Lower lobe of right lung (tissue), 2 donors: ENCODE measurements around the gene CNTD1. TPM values are rescaled to one million over a fixed set of nuclear protein-coding genes. Genes with fewer than 3 reads are reported as not detected.

Experiments
- ATAC-seq, 2 donors: fragments of 200-7000 bp; cut with Tn5 transposase; one replicate each; pipeline ENCODE4 v1.9.1; 2020 to 2022; ENCODE audit warnings: mild to moderate bottlenecking in 2 of 2, moderate library complexity in 2 of 2
- DNase-seq: peaks from one replicate; pipeline ENCODE4 v3.0.0-alpha.2; 2020
- H3K27ac ChIP-seq: fragments of 200-600 bp; one replicate; pipeline ENCODE4 v1.8.0; 2022
- H3K27me3 ChIP-seq: fragments of 200-600 bp; one replicate; pipeline ENCODE4 v1.8.0; 2022; ENCODE audit warnings: low read depth
- H3K36me3 ChIP-seq: fragments of 200-600 bp; one replicate; pipeline ENCODE4 v1.8.0; 2022; ENCODE audit warnings: mild to moderate bottlenecking
- H3K4me1 ChIP-seq: fragments of 200-600 bp; one replicate; pipeline ENCODE4 v1.8.0; 2022
- H3K4me3 ChIP-seq: fragments of 200-600 bp; one replicate; pipeline ENCODE4 v1.8.0; 2022; ENCODE audit warnings: mild to moderate bottlenecking
- H3K9me3 ChIP-seq: fragments of 200-600 bp; one replicate; pipeline ENCODE4 v1.8.0; 2022
- CTCF ChIP-seq: fragments of 200-600 bp; IDR thresholded peaks from one replicate; pipeline ENCODE4 v1.8.0; 2022; ENCODE audit warnings: antibody characterized with exemption, mild to moderate bottlenecking
- intact Hi-C: fragments of 100-400 bp; cut with DNase I; formaldehyde crosslinking; loops from one replicate; pipeline ENCODE4 v1.11.0; 2022
- total RNA-seq: library from RNA; stranded (reverse); fragmentation: NEBNext Ultra II Directional; extraction: Animal tissue kit (Norgen Biotek cat#: 25700); gene quantifications from one replicate; pipeline ENCODE4 v1.2.1, GENCODE V29; 2021
- donor health status: DM: no; HTN: yes; CAD: no; lungs with severe emphysema.

Gene CNTD1
- total RNA-seq, 1 donor from 2014 or later: 1.6 TPM

GRCh38 chr17:42772945-42773289, 25.7 kb upstream of the CNTD1 start:
- DNase-seq (no peak), ATAC-seq (peak in 1 of 2 donors; percentile 4)
- Histone ChIP-seq H3K27me3 (no peaks in the 10 kb centered on the region), H3K4me3 (peak overlapping the region; percentile 87), H3K27ac (peak overlapping the region; percentile 85), H3K9me3 (no peaks in the 10 kb centered on the region), H3K4me1 (peaks cover 22% of the 10 kb centered on the region), H3K36me3 (peaks cover 28% of the 10 kb centered on the region)
- no peak for TF ChIP-seq CTCF
- intact Hi-C loops: no loop called here

- peak within 1 kb of the TSS; percentile 85 for H3K27ac ChIP-seq
- peak; percentile 83 for DNase-seq
- intact Hi-C loops: no loop called here
These were observed 25.2 kb upstream of the CNTD1 start, which contains the start of gene VPS25 for GRCh38 chr17:42773290-42774035. Gene VPS25 (plus strand): TSS chr17:42773449. CDS start chr17:42773476, 27 bp downstream.

GRCh38 chr17:42774066-42774745, 24.5 kb upstream of the CNTD1 start:
- Histone ChIP-seq H3K27me3 (no peaks in the 10 kb centered on the region), H3K36me3 (peaks cover 41% of the 10 kb centered on the region), H3K27ac (no peak overlapping the region), H3K4me3 (peak overlapping the region; percentile 87), H3K4me1 (peaks cover 22% of the 10 kb centered on the region), H3K9me3 (no peaks in the 10 kb centered on the region)
- ATAC-seq: no peak
- DNase-seq: no peak
- no peak for TF ChIP-seq CTCF
- intact Hi-C loops: no loop called here

More at GRCh38 chr17:42773290-42774035, 25.2 kb upstream of the CNTD1 start, which contains the start of gene VPS25:
- Histone ChIP-seq H3K9me3 (no peaks in the 10 kb centered on the region), H3K4me1 (peaks cover 22% of the 10 kb centered on the region), H3K36me3 (peaks cover 33% of the 10 kb centered on the region), H3K27me3 (no peaks in the 10 kb centered on the region), H3K4me3 (peak within 1 kb of the TSS; percentile 87)
- TF ChIP-seq CTCF: peak; percentile 17
- ATAC-seq: peak; percentile 94 to 97

- peaks cover 46% of the 10 kb centered on the region for H3K36me3 ChIP-seq
- peaks cover 31% of the 10 kb centered on the region for H3K4me1 ChIP-seq
- intact Hi-C loops: no loop called here
- TF ChIP-seq CTCF: no peak
- no peaks in the 10 kb centered on the region for H3K9me3 ChIP-seq
- H3K27ac ChIP-seq: no peak overlapping the region
- peaks cover 8% of the 10 kb centered on the region for H3K27me3 ChIP-seq
- DNase-seq (no peak), ATAC-seq (no peak)
- no peak overlapping the region for H3K4me3 ChIP-seq
These were observed 23.0 kb upstream of the CNTD1 start for GRCh38 chr17:42775534-42776098.

- no peak for TF ChIP-seq CTCF
- Histone ChIP-seq H3K4me3 (no peak overlapping the region), H3K4me1 (peaks cover 20% of the 10 kb centered on the region), H3K27ac (no peak overlapping the region), H3K36me3 (peaks cover 46% of the 10 kb centered on the region), H3K9me3 (no peaks in the 10 kb centered on the region), H3K27me3 (peaks cover 37% of the 10 kb centered on the region)
- ATAC-seq (no peak), DNase-seq (no peak)
- intact Hi-C loops: no loop called here
These were observed 20.1 kb upstream of the CNTD1 start for GRCh38 chr17:42778570-42778969.
